ENCODE measurements around the gene MAP3K9.
A peak's percentile ranks its signal among the peaks of the same experiment; 100 is the strongest.
"Not testable (repeated sequence)": the region's sequence is repeated elsewhere in the genome, so short reads cannot be mapped to it uniquely, and the experiment has no call there.

MAP3K9 gene

GRCh38 chr14:70809225-70810219 is at the start of gene MAP3K9:
TSS of gene MAP3K9 (minus strand) at chr14:70809513. CDS start at chr14:70809171, 342 bp downstream.
- peak; percentile 96 for DNase-seq

GRCh38 chr14:70858641-70859040 is 49.3 kb upstream of the MAP3K9 start:
- no peak for DNase-seq

GRCh38 chr14:70857496-70857890 is 48.2 kb upstream of the MAP3K9 start:
- DNase-seq, result no peak

GRCh38 chr14:70856851-70857495 is 47.7 kb upstream of the MAP3K9 start:
- no peak for DNase-seq

- DNase-seq, result no peak
These were observed 46.2 kb upstream of the MAP3K9 start for GRCh38 chr14:70855486-70855885.

GRCh38 chr14:70853658-70854057 is 44.3 kb upstream of the MAP3K9 start:
- not testable (repeated sequence) for DNase-seq

- DNase-seq, result no peak
These were observed 38.2 kb upstream of the MAP3K9 start for GRCh38 chr14:70847406-70848090.

GRCh38 chr14:70845601-70846000 is 36.3 kb upstream of the MAP3K9 start:
- DNase-seq, result no peak

- DNase-seq, result no peak
These were observed 33.6 kb upstream of the MAP3K9 start for GRCh38 chr14:70842851-70843462.

GRCh38 chr14:70838076-70838475 is 28.8 kb upstream of the MAP3K9 start:
- no peak for DNase-seq

- DNase-seq, result no peak
These were observed 27.6 kb upstream of the MAP3K9 start for GRCh38 chr14:70836946-70837345.

GRCh38 chr14:70833884-70834283 is 24.6 kb upstream of the MAP3K9 start:
- DNase-seq, result no peak

- DNase-seq, result no peak
These were observed 23.4 kb upstream of the MAP3K9 start for GRCh38 chr14:70832561-70833305.

GRCh38 chr14:70830998-70831781 is 21.9 kb upstream of the MAP3K9 start:
- DNase-seq, result no peak

GRCh38 chr14:70828188-70828587 is 18.9 kb upstream of the MAP3K9 start:
- DNase-seq, result no peak

GRCh38 chr14:70827752-70828151 is 18.4 kb upstream of the MAP3K9 start:
- no peak for DNase-seq

- DNase-seq, result no peak
These were observed 18.0 kb upstream of the MAP3K9 start for GRCh38 chr14:70827347-70827746.

- no peak for DNase-seq
These were observed 14.0 kb upstream of the MAP3K9 start for GRCh38 chr14:70823281-70823680.

GRCh38 chr14:70822530-70823185 is 13.3 kb upstream of the MAP3K9 start:
- DNase-seq, result peak; percentile 38

GRCh38 chr14:70821584-70822529 is 12.5 kb upstream of the MAP3K9 start:
- peak; percentile 58 for DNase-seq
